Brain microvascular endothelial cell (primary cell): ENCODE measurements around the gene YWHAQ.
"Not testable (repeated sequence)": the region's sequence is repeated elsewhere in the genome, so short reads cannot be mapped to it uniquely, and the experiment has no call there.

Experiments used
- DNase-seq: peaks from one replicate; pipeline ENCODE4 v3.0.0-alpha.2; 2020
- H3K27ac ChIP-seq: fragments of 250-450 bp; sonication (Bioruptor Pico); 2 replicates; pipeline ENCODE4 v1.5.1; 2020; ENCODE audit warnings: mild to moderate bottlenecking, moderate library complexity
- H3K27me3 ChIP-seq: fragments of 250-450 bp; sonication (Bioruptor Pico); replicated peaks from 2 replicates; pipeline ENCODE4 v1.5.1; 2020; ENCODE audit warnings: mild to moderate bottlenecking
- H3K36me3 ChIP-seq: fragments of 250-450 bp; sonication (Bioruptor Pico); replicated peaks from 2 replicates; pipeline ENCODE4 v1.5.1; 2020; ENCODE audit warnings: mild to moderate bottlenecking
- H3K4me3 ChIP-seq: 2 replicates; pipeline ENCODE4 v1.5.1; 2011; ENCODE audit warnings: low read depth, mild to moderate bottlenecking, control low read depth, low read length, moderate library complexity
- in situ Hi-C: cut with HindIII; loops from 2 replicates; pipeline ENCODE4 v1.10.0; 2017; ENCODE audit warnings: low sequenced_read_pairs, low pct_ligation_motif_present
- TF ChIP-seq, protein P1 (sequence below): IDR thresholded peaks from 2 replicates; pipeline ENCODE4 v1.5.1; 2011; ENCODE audit warnings: low read depth, mild to moderate bottlenecking, moderate library complexity, low read length, control low read depth, inconsistent platforms; ENCODE audit errors: missing control alignments

The YWHAQ gene

DNA sequence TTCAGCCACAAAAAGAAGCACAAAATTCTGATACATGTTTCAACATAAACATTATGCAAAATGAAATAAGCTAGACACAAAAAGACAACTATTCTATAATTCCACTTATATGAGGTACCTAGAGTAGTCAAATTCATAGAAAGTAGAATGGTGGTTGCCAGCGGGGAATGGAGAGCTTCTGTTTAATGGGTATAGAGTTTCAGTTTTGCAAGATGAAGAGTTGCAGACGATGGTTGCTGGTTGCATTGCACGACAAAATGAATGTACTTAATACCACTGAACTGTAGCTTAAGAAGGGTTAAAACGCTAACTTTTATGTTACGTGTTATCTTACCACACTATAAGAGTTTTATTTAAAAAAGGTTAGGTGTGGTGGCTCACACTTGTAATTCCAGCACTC, 13.5 kb downstream of the YWHAQ start:
- DNase-seq = no peak
- Histone ChIP-seq H3K27ac (no peak overlapping the region), H3K36me3 (peaks cover 3% of the 10 kb centered on the region), H3K4me3 (no peak overlapping the region), H3K27me3 (no peaks in the 10 kb centered on the region)
- TF ChIP-seq, protein P1, sequence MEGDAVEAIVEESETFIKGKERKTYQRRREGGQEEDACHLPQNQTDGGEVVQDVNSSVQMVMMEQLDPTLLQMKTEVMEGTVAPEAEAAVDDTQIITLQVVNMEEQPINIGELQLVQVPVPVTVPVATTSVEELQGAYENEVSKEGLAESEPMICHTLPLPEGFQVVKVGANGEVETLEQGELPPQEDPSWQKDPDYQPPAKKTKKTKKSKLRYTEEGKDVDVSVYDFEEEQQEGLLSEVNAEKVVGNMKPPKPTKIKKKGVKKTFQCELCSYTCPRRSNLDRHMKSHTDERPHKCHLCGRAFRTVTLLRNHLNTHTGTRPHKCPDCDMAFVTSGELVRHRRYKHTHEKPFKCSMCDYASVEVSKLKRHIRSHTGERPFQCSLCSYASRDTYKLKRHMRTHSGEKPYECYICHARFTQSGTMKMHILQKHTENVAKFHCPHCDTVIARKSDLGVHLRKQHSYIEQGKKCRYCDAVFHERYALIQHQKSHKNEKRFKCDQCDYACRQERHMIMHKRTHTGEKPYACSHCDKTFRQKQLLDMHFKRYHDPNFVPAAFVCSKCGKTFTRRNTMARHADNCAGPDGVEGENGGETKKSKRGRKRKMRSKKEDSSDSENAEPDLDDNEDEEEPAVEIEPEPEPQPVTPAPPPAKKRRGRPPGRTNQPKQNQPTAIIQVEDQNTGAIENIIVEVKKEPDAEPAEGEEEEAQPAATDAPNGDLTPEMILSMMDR = no peak
- in situ Hi-C loops = no loop called here

DNA sequence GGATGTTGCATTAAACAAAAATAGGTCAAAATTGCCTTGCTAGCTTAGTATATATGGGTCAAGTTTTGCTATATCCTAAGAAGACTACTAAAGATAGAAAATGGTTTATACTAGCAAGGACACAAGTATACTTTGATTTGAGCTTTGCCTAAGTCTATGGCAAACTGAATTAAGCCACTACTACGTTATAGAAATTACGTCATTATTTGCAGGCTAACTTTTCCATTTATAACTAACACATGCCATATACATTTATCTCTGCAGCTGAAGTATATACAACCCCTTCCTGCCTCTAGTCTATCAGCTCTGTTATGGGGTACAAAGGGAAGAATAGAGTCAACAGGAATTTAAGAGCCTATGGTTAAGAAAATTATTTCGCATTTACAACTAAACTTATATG, 16.2 kb downstream of the YWHAQ start:
- TF ChIP-seq, protein P1 = no peak
- in situ Hi-C loops = no loop called here

DNA sequence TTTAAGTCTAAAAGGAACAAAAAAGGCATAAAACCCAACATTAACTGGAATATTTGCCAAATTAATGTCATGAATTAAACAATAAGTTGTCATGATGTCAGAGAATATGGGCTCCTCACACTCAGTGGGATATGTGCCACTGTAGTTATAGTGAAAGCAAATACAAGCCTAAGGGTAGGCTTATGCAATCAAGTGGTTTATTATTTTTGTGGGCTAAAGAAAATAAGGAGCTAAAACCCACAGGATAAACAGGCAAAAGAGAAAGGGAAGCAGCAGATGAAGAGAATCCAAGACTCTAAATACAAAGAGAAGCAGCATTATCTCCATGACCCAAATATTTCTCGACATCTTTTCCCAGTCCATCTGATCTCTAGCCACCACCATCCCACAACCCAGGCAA, 17.5 kb downstream of the YWHAQ start:
- H3K27ac ChIP-seq = peak overlapping the region; percentile 61
- TF ChIP-seq, protein P1 = no peak
- in situ Hi-C loops = no loop called here
- no peaks in the 10 kb centered on the region for H3K36me3 ChIP-seq
- H3K27me3 ChIP-seq = no peaks in the 10 kb centered on the region
- DNase-seq = peak; percentile 63
- H3K4me3 ChIP-seq = no peak overlapping the region

More for the DNA sequence above, 16.2 kb downstream of the YWHAQ start:
- Histone ChIP-seq H3K27me3 (no peaks in the 10 kb centered on the region), H3K27ac (no peak overlapping the region), H3K4me3 (no peak overlapping the region), H3K36me3 (no peaks in the 10 kb centered on the region)
- DNase-seq = no peak

DNA sequence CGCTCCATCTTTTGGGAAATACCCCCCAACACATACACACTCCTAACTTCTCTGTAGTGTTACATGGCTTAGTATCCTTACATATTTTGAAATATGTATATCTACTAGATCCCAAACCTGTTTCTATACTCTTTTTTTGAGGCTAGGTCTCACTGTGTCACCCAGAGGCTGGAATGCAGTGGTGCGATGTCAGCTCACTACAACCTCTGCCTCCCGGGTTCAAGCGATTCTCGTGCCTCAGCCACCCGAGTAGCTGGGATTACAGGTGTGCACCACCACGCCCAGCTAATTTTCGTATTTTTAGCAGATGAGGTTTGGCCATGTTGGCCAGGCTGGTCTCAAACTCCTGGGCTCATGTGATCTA, 19.3 kb downstream of the YWHAQ start:
- TF ChIP-seq, protein P1 = peak; percentile 23
- H3K36me3 ChIP-seq, H3K4me3 ChIP-seq, H3K27ac ChIP-seq, H3K27me3 ChIP-seq, in situ Hi-C loops, DNase-seq: not testable (repeated sequence)

DNA sequence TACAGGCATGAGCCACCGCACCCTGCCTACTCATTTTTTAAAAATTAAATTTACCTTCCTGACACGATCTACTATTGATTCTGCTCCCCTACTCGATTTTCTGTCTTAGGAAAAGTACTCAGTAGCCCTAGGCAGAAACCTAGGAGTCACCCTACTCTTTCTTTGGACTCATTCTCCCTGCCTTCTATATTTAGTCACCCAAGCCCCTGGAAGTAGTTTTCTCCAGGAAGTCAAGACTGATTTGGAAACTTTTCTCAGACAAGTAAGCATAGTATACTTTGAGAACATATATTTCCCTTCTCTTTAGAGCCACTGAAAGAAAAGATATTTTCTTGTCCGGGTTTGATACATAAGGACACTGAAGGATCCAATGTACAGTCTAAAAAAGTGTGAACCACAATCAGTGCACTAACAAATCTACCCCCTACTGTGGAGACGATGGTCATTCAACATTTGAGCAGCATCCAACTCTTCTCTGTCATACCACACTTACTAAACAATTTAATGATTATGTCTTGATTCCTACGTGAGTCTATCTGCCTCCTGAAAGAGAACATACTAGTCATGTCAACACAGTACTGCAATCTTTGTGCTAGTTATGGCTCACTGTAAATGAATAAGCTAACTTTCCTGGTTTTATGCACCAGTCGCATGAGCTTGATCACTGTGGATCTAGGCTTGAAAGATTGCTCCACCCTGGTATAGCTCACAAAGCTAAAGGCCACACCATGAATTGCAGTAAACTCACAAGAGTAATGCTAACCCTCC, 19.8 kb downstream of the YWHAQ start:
- in situ Hi-C loops = no loop called here
- Histone ChIP-seq H3K27me3 (no peaks in the 10 kb centered on the region), H3K36me3 (no peaks in the 10 kb centered on the region), H3K4me3 (no peak overlapping the region), H3K27ac (no peak overlapping the region)
- no peak for DNase-seq
- TF ChIP-seq, protein P1 = no peak

DNA sequence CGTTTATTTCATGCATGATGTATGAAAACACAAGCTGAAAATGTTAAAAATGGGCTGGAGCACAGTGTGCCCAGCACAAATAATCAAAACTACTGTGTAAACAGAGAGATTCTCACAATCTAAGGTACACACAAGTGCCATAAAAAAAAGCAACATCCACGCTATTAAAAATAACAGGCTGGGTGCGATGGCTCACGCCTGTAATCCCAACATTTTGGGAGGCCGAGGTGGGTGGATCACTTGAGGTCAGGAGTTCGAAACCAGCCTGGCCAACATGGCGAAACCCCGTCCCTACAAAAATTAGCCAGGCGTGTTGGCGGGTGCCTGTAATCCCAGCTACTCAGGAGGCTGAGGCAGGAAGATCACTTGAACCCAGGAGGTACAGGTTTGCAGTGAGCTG, 22.3 kb downstream of the YWHAQ start:
- in situ Hi-C loops, H3K36me3 ChIP-seq, H3K27me3 ChIP-seq, H3K4me3 ChIP-seq, DNase-seq: not testable (repeated sequence)
- peak overlapping the region; percentile 58 for H3K27ac ChIP-seq
